ENCODE measurements around the gene GDF11. TPM values are rescaled to one million over a fixed set of nuclear protein-coding genes. Genes with fewer than 3 reads are reported as not detected.
A peak's percentile ranks its signal among the peaks of the same experiment; 100 is the strongest.

Gene GDF11
- polyA plus RNA-seq, 4 donors, result 21.1 to 26.2 (median 23.8) TPM

- DNase-seq (ENCODE audit: low read depth in 4 of 4, low spot score in 3 of 4), result no peak
Measured at GRCh38 chr12:55706568-55707218, 36.2 kb upstream of the GDF11 start.

GRCh38 chr12:55707219-55707671, 35.7 kb upstream of the GDF11 start:
- DNase-seq (ENCODE audit: low read depth in 4 of 4, low spot score in 3 of 4), result no peak

- no peak for DNase-seq (ENCODE audit: low read depth in 4 of 4, low spot score in 3 of 4)
Measured at GRCh38 chr12:55707841-55708694, 34.9 kb upstream of the GDF11 start, which contains the start of gene ITGA7. Gene ITGA7 (minus strand): TSS chr12:55707904. CDS start chr12:55707682, 222 bp downstream.

GRCh38 chr12:55708695-55709233, 34.2 kb upstream of the GDF11 start:
- DNase-seq (ENCODE audit: low read depth in 4 of 4, low spot score in 3 of 4), result no peak

- no peak for DNase-seq (ENCODE audit: low read depth in 4 of 4, low spot score in 3 of 4)
Measured at GRCh38 chr12:55711786-55712553, 31.0 kb upstream of the GDF11 start.

GRCh38 chr12:55712700-55713415, 30.1 kb upstream of the GDF11 start:
- no peak for DNase-seq (ENCODE audit: low read depth in 4 of 4, low spot score in 3 of 4)

GRCh38 chr12:55713721-55714120, 29.2 kb upstream of the GDF11 start:
- no peak for DNase-seq (ENCODE audit: low read depth in 4 of 4, low spot score in 3 of 4)

- DNase-seq (ENCODE audit: low read depth in 4 of 4, low spot score in 3 of 4), result no peak
Measured at GRCh38 chr12:55715169-55715764, 27.7 kb upstream of the GDF11 start.

GRCh38 chr12:55715833-55716581, 26.9 kb upstream of the GDF11 start, which contains the start of gene BLOC1S1:
Gene BLOC1S1 (plus strand): TSS chr12:55716046. CDS start chr12:55716052, 6 bp downstream.
- peak in 3 of 4 donors; percentile 89 to 94 (median 90) for DNase-seq (ENCODE audit: low read depth in 4 of 4, low spot score in 3 of 4)

- no peak for DNase-seq (ENCODE audit: low read depth in 4 of 4, low spot score in 3 of 4)
Measured at GRCh38 chr12:55716582-55716957, 26.4 kb upstream of the GDF11 start.

GRCh38 chr12:55717011-55718007, 25.6 kb upstream of the GDF11 start:
- DNase-seq (ENCODE audit: low read depth in 4 of 4, low spot score in 3 of 4), result no peak

- DNase-seq (ENCODE audit: low read depth in 4 of 4, low spot score in 3 of 4), result no peak
Measured at GRCh38 chr12:55718015-55718414, 24.9 kb upstream of the GDF11 start.

GRCh38 chr12:55718624-55719275, 24.2 kb upstream of the GDF11 start:
- no peak for DNase-seq (ENCODE audit: low read depth in 4 of 4, low spot score in 3 of 4)

- no peak for DNase-seq (ENCODE audit: low read depth in 4 of 4, low spot score in 3 of 4)
Measured at GRCh38 chr12:55719371-55719770, 23.6 kb upstream of the GDF11 start.

GRCh38 chr12:55720071-55720564, 22.8 kb upstream of the GDF11 start, which contains the start of gene RDH5:
Gene RDH5 (plus strand): TSS chr12:55720393. CDS start chr12:55721185, 792 bp downstream.
- no peak for DNase-seq (ENCODE audit: low read depth in 4 of 4, low spot score in 3 of 4)

- DNase-seq (ENCODE audit: low read depth in 4 of 4, low spot score in 3 of 4), result no peak
Measured at GRCh38 chr12:55720894-55721444, 22.0 kb upstream of the GDF11 start.
